ENCODE results near the gene CCDC106.

CCDC106 gene

DNA sequence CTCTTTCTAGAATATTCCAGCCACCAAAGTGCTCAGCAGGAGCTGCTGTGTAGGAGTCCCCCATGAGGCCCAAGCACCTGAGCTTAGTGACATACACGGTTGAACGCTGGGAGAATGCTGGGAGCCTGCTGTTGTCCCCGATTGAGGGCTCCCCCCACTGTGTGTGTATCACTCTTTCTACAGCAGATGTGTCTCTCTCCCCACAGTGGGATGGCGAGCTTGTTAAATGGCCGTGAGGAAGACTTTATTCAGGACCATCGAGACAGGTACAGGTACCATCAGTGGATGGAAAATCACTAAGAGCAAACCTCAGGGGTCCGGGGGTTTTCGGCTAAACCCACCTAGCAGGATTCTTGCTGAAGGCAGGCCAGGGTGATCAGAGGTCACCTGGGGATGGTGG is 49.7 kb downstream of the CCDC106 start:
- no peak for TF ChIP-seq EZH2phosphoT487 (IDR thresholded peaks at IDR 0.05; ENCODE audit: borderline replicate concordance)
- TF ChIP-seq, protein P1, sequence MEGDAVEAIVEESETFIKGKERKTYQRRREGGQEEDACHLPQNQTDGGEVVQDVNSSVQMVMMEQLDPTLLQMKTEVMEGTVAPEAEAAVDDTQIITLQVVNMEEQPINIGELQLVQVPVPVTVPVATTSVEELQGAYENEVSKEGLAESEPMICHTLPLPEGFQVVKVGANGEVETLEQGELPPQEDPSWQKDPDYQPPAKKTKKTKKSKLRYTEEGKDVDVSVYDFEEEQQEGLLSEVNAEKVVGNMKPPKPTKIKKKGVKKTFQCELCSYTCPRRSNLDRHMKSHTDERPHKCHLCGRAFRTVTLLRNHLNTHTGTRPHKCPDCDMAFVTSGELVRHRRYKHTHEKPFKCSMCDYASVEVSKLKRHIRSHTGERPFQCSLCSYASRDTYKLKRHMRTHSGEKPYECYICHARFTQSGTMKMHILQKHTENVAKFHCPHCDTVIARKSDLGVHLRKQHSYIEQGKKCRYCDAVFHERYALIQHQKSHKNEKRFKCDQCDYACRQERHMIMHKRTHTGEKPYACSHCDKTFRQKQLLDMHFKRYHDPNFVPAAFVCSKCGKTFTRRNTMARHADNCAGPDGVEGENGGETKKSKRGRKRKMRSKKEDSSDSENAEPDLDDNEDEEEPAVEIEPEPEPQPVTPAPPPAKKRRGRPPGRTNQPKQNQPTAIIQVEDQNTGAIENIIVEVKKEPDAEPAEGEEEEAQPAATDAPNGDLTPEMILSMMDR (conservative IDR thresholded peaks at IDR 0.05; ENCODE audit: low read length) = no peak
- no peak overlapping the region for H3K4me3 ChIP-seq (ENCODE audit: low read length, poor library complexity, severe bottlenecking)
- H3K9ac ChIP-seq (ENCODE audit: low read depth, low read length, poor library complexity, severe bottlenecking) = no peak overlapping the region
- H3F3A ChIP-seq (ENCODE audit: low read depth) = no peaks in the 10 kb centered on the region
- H4K20me1 ChIP-seq (ENCODE audit: insufficient read depth, low read length, poor library complexity, severe bottlenecking) = no peaks in the 10 kb centered on the region
- no peak overlapping the region for H3K4me2 ChIP-seq (ENCODE audit: low read depth, low read length, poor library complexity, severe bottlenecking)
- H3K4me1 ChIP-seq (ENCODE audit: insufficient read depth, low read length, poor library complexity, severe bottlenecking) = no peaks in the 10 kb centered on the region
- H3K79me2 ChIP-seq (ENCODE audit: insufficient read depth, low read length) = no peaks in the 10 kb centered on the region
- no peaks in the 10 kb centered on the region for H3K9me3 ChIP-seq (ENCODE audit: insufficient read depth, low read depth, low read length)
- no peak overlapping the region for H2AFZ ChIP-seq (ENCODE audit: low read length)
- no peaks in the 10 kb centered on the region for H3K9me2 ChIP-seq (replicated peaks; ENCODE audit: low read depth, low read length)
- H3K36me3 ChIP-seq (ENCODE audit: insufficient read depth, low read length) = peaks cover 42% of the 10 kb centered on the region; the same call in 1 of the 2 replicates
- H3K27me3 ChIP-seq (ENCODE audit: insufficient read depth, low read length, poor library complexity, severe bottlenecking) = no peaks in the 10 kb centered on the region

DNA sequence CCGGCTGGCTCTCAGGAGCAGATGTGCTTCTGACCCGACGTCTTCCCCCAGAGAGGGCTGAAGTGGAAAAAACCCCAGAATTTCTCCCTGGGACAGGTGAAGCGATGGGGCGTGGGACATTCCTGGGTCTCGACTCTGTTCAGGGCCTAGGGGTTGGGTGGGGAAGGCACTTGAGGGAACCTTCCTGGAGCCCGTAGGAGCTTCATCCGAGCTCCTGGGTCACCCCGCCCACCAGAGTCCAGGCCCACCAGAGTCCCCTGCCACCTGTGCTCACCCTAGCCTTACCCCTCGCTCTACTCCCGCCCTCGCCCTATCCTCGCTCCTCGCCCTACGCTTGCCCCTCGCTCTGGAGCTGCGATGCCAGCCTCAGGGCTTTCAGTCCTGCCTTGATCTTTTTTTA is 50.2 kb downstream of the CCDC106 start:
- no peaks in the 10 kb centered on the region for H4K20me1 ChIP-seq (ENCODE audit: insufficient read depth, low read length, poor library complexity, severe bottlenecking)
- H3K9me3 ChIP-seq (ENCODE audit: insufficient read depth, low read depth, low read length) = no peaks in the 10 kb centered on the region
- H3F3A ChIP-seq (ENCODE audit: low read depth) = no peaks in the 10 kb centered on the region
- no peaks in the 10 kb centered on the region for H3K4me1 ChIP-seq (ENCODE audit: insufficient read depth, low read length, poor library complexity, severe bottlenecking)
- H3K36me3 ChIP-seq (ENCODE audit: insufficient read depth, low read length) = peaks cover 36% of the 10 kb centered on the region; the same call in 1 of the 2 replicates
- no peak overlapping the region for H3K9ac ChIP-seq (ENCODE audit: low read depth, low read length, poor library complexity, severe bottlenecking)
- H3K4me2 ChIP-seq (ENCODE audit: low read depth, low read length, poor library complexity, severe bottlenecking) = no peak overlapping the region
- no peak overlapping the region for H3K4me3 ChIP-seq (ENCODE audit: low read length, poor library complexity, severe bottlenecking)
- no peaks in the 10 kb centered on the region for H3K27me3 ChIP-seq (ENCODE audit: insufficient read depth, low read length, poor library complexity, severe bottlenecking)
- no peak for TF ChIP-seq EZH2phosphoT487 (IDR thresholded peaks at IDR 0.05; ENCODE audit: borderline replicate concordance)
- TF ChIP-seq, protein P1 (conservative IDR thresholded peaks at IDR 0.05; ENCODE audit: low read length) = no peak
- H3K9me2 ChIP-seq (replicated peaks; ENCODE audit: low read depth, low read length) = no peaks in the 10 kb centered on the region
- no peak overlapping the region for H2AFZ ChIP-seq (ENCODE audit: low read length)
- H3K79me2 ChIP-seq (ENCODE audit: insufficient read depth, low read length) = no peaks in the 10 kb centered on the region

DNA sequence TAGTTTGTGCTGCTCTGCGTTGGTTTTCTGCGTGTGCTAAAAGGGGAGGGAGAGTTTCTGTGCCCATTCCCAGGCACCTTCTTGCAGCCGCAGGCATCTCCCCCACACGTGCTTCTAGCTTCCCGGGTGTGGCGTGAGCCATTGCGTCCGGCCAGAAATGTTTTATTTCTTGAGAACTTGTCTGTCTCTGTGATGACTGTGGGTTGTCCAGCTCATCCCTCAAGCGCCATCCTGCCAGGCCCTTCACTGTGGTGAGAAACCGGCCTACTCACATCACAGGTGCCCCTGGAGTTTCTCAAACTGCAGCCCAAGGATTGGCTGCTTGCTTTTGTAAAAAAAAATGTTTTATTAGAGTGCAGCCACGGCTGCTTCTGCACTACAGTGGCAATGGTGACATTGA is 51.2 kb downstream of the CCDC106 start:
- H3K36me3 ChIP-seq (ENCODE audit: insufficient read depth, low read length) = peaks cover 28% of the 10 kb centered on the region; the same call in 1 of the 2 replicates
- no peak overlapping the region for H3K9ac ChIP-seq (ENCODE audit: low read depth, low read length, poor library complexity, severe bottlenecking)
- TF ChIP-seq, protein P1 (conservative IDR thresholded peaks at IDR 0.05; ENCODE audit: low read length) = no peak
- TF ChIP-seq EZH2phosphoT487 (IDR thresholded peaks at IDR 0.05; ENCODE audit: borderline replicate concordance) = no peak
- no peak overlapping the region for H3K4me2 ChIP-seq (ENCODE audit: low read depth, low read length, poor library complexity, severe bottlenecking)
- no peaks in the 10 kb centered on the region for H3K4me1 ChIP-seq (ENCODE audit: insufficient read depth, low read length, poor library complexity, severe bottlenecking)
- no peaks in the 10 kb centered on the region for H3K9me2 ChIP-seq (replicated peaks; ENCODE audit: low read depth, low read length)
- no peaks in the 10 kb centered on the region for H3K79me2 ChIP-seq (ENCODE audit: insufficient read depth, low read length)
- H2AFZ ChIP-seq (ENCODE audit: low read length) = no peak overlapping the region
- no peaks in the 10 kb centered on the region for H3K27me3 ChIP-seq (ENCODE audit: insufficient read depth, low read length, poor library complexity, severe bottlenecking)
- H4K20me1 ChIP-seq (ENCODE audit: insufficient read depth, low read length, poor library complexity, severe bottlenecking) = no peaks in the 10 kb centered on the region
- H3F3A ChIP-seq (ENCODE audit: low read depth) = no peaks in the 10 kb centered on the region
- H3K4me3 ChIP-seq (ENCODE audit: low read length, poor library complexity, severe bottlenecking) = no peak overlapping the region
- H3K9me3 ChIP-seq (ENCODE audit: insufficient read depth, low read depth, low read length) = no peaks in the 10 kb centered on the region

Measured in Loucy (cell line).